Fibroblast of the conjunctiva (primary cell): ENCODE results near the gene DDX10.
"Not testable (repeated sequence)": the region's sequence is repeated elsewhere in the genome, so short reads cannot be mapped to it uniquely, and the experiment has no call there.

Experiments used
- DNase-seq: peaks from one replicate; pipeline ENCODE4 v3.0.0-alpha.2; 2010; ENCODE audit warnings: low read depth

Gene DDX10

DNA sequence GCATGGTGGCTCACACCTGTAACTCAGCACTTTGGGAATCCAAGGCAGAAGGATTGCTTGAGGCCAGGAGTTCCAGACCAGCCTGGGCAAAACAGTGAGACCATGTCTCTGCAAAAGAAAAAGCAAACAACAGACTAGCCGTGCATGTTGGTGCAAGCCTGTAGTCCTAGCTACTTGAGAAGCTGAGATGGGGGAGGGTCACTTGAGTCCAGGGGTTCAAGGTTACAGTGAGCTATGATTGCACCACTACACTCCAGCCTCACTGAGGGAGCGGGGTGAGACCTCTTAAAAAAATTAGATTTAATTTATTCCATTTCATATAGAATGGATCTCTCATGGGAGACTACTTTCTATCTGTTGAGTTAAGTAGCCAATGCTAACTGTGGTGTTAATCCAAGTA, 50.4 kb downstream of the DDX10 start:
- DNase-seq, result no peak

DNA sequence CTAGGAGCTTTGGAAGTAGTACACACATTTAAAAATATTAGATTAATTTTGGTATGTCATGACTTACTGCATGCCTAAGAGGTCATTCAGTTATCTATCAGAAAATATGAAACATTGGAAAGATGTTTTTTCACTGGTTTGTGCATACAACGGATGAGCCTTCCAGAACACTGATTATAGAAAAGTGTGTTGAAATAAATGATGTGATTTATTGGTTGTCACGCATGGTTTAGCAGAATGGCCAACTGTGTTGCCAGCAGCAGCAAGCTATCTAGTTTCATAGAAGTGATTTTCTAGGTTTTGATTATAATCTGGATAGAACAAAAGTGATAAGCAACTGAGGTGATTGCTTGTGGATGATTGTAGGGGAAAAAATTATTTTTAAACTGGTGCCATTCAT, 53.6 kb downstream of the DDX10 start:
- DNase-seq, result no peak

DNA sequence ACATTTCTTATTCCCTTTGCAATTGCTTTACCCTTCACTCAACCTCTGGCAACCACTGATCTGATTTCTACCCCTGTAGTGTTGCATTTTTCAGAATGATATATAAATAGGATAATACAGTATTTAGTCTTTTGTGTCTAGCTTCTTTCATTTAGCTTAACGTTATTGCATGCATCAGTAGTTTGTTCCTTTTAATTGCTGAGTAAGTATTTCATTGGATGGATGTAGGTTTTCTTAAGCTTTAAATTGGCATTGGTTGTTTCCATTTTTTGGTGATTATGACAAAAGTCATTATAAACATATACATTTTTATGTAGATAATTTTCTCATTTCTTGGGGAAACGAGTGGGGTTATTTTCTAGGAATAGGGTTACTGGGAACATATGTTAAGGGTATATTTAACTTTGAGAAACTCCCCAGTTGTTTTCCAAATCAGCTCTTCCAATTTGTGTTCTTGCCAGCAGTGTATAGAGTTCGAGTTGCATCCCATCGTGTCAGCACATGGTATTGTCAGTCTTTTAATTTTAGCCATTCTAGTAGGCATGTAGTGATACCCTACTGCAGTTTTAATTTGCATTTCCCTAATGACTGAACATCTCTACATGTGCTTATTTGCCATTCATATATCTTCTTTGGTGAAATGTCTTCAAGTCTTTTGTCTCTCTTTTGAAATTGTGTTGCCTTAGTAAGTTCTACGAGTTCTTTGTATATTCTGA, 60.3 kb downstream of the DDX10 start:
- no peak for DNase-seq

DNA sequence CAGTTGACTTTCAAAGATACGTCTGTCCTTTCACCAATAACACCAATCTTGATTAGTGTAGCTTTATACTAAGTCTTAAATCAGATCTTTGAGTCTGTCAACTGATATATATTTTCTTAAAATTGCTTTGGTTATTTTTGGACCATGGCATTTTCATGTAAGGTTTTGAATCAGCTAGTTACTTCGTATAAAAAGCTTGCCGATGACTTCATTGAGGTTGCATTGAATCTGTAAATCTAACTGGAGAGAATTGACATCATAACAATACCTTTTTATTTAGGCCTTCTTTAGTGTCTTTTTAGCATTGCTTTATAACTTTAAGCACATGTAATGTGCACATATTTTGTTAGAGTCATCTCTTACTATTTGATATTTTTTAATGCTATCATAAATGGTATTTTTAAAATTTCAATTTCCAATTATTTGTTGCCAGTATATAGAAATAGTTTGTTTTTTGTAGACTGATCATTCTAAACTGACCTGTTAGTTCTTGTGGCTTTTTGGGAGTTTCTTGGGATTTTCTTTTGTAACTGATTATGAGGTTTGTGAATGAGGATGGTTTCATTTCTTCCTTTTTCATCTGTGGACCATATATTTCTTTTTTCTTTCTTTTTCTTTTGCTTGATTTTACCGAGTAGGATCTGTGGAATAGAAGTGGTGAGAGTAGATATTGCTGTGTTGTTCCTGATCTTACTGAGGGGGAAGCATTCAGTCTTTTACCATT, 61.4 kb downstream of the DDX10 start:
- no peak for DNase-seq

DNA sequence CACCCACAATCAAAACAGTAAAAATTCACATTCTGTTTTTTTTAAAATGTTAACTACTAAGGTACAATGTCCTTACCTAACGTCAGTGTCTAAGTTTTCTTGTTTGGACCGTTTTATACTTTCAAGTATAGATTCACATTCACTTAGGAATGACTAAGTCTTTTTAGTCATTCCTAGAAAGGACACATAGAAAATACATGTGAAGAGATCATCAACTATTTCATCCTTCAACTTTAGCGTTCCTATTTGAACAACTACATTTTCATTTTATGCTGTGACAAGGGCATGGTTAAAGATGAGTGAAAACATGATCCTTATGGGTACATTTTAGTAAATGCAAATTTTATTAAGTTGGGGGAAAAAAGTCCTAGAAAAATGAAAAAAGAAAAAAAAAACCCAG, 62.8 kb downstream of the DDX10 start:
- no peak for DNase-seq

DNA sequence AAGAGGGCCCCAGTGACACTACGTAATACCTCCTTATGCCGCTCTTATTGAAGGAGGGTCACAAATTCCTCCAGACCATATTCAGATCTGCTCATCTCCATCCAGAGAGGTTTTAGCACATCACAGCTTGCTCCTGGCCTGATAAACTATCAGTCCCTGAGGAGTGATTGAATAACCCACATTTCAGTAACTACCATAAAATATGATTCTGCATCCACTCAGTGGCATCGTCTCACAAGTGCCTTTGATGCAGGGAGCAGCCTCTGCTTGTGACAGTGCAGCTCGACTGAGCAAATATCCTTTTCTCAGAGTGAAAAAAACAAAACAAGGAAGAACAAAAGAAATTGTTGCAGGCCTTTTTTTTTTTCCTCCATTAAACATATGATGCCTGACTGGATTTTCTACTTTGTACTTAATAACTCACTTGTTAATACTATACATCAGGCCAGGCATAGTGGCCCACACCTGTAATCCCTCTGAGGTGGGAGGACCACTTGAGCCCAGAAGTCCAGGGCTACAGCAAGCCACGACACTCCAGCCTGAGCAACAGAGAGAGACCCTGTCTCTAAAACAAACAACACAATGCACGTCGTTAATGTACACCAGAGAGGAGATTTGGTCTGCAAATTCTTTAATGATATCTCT, 64.5 kb downstream of the DDX10 start:
- no peak for DNase-seq

DNA sequence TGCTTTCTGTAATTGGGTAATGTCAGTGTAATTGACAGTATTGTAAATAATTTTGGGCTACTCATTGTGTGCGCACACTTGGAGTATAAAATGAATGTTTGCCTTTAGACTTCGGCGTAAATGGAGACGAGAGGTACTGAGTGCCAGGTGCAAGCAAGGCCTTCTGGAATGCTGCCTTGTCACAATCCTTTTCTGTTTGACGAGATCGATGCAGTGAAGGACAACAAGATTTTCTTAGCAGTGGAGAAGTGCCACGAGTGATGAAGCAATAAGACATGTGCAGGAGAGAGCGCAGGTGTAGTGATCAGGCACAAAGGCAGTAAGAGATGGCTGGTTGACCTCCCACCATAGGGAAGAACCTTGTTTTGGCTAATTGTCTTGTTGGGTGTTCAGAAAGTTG, 67.5 kb downstream of the DDX10 start:
- DNase-seq, result no peak

DNA sequence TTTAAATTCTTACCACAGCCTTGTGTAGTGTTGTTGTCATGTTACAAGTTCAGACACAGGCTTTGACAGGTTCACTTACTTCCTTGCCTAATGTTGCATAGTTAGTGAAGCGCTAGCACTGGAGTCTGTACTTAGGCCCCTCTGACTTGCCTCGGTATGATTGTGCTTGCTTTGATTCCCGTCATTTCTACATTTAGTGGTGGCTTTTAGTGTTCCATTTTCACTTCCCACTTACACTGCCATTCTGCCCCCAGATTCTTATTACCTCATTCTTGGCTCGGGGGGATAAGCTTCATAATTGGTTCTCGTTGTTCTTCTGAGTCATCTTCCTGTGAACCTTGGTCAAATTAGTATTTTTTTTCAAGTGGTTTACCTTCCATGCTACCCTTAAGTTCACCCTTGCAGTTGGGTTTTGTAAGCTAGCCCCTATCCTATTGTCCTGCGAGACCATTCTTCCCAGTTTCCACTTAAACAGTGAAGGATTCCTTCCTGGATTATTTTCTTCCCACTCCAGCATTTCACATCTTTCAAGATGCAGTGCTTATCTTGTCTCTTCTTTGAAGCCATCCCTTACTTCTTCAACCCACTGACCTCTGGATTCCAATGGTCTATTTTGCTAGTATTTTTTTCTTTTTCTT, 68.7 kb downstream of the DDX10 start:
- DNase-seq, result peak; percentile 37

DNA sequence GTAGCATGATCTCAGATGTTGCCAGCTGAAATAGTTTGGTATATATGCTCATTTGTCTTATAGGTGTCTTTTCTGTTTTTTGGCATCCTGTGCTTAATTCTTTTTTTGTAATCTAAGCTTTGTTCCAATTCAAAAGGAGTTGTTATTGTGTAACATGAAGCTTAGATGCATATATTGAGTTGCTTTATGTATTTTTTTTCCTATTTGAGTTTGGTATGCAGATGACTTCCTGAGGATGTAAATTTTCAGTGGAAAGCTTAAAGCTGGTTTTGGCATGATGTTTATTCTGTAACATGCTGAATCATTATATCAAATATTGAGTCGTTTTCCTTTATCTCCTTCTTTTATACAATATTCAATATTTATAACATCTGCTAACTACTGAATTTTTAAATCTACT, 69.4 kb downstream of the DDX10 start:
- no peak for DNase-seq

DNA sequence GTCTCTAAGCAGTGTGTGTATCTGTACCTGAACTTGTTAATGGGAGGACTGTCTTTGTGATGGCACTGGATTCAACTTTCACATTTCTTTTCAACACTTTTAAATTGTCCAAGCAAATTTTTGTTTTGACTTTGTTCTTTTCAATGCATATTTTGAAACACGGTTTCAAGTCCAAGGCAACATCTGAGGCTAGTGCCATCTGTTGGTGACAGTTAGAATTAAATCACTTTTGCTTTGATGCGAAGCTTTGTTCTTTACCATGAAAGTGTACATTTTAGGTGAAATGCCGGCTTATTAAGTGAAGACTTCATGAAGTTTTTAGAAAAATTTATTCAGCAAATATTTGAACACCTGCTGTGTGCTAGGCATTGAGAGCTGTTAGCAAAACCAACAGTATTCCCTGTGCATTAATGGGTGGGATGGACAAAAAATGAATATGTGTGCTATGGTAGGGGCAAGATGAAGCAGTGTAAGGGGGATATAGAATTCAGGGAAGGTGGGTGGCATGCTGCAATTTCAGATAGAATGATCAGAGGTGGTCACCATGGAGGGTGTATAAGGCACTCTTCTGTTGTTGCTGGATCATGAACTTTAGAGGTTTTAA, 70.2 kb downstream of the DDX10 start:
- DNase-seq, result no peak

DNA sequence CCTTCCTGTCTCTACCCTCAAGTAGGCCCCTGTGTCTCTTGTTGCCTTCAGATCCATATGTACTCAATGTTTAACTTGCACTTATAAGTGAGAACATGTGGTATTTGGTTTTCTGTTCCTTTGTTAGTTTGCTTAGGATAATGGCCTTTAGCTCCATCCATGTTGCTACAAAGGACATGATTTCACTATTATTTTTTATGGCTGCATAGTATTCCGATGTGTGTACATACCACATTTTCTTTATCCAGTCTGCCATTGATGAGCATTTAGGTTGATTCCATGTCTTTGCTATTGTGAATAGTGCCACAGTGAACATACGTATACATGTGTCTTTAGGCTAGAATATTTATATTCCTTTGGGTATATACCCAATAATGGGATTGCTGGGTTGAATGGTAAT, 75.3 kb downstream of the DDX10 start:
- not testable (repeated sequence) for DNase-seq

DNA sequence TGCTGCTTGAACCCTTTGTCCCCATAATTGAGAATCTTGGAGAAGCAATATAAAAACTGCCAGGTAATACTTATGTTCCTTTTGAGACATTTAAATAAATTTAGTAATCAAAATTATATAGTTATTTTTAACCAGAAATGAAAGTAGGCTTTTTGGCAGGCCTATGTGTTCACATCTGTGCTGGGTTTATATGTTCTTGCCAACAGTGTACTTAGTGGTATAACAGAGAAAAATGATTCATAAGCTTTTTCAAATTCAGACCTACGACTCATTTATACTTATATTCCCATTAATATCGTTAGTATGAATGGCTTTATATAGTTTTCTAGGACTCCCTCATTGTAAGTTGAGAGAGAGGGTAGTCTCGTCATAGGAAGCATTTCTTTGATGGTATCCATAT, 79.0 kb downstream of the DDX10 start:
- DNase-seq, result no peak

DNA sequence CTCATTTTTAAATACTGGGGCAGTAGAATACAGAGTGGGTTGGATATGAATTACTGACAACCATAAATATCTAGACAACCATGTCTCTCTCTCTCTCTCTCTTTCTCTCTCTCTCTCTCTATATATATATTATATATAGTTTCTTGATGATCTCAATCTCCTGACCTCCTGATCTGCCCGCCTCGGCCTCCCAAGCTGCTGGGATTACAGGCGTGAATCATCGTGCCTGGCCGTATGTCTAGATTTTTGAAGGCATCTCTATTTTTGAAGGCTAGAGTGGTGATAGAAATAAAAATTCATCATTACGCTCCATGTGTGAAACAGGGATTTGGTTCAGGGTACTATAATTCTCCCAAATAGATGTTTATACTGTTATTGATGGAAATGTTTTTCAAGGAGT, 84.1 kb downstream of the DDX10 start:
- DNase-seq, result no peak

DNA sequence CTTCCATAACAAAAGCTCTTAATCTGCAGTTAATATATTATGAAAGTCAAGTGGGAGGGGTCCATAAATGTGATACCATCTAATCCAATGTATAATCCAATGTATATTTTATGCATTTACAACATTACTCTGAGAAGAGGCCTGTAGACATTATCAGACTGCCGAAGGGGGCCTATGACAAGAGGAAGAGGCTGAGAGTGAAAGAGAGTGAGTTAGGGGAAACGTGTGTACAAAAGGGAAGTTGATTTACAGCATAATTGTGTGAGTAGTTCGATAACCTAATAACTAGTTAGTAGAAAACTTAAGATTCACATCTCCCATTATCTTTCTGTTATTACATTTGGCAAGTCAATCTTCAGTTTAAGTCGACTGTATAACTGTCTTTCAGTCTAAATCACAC, 86.6 kb downstream of the DDX10 start:
- no peak for DNase-seq

DNA sequence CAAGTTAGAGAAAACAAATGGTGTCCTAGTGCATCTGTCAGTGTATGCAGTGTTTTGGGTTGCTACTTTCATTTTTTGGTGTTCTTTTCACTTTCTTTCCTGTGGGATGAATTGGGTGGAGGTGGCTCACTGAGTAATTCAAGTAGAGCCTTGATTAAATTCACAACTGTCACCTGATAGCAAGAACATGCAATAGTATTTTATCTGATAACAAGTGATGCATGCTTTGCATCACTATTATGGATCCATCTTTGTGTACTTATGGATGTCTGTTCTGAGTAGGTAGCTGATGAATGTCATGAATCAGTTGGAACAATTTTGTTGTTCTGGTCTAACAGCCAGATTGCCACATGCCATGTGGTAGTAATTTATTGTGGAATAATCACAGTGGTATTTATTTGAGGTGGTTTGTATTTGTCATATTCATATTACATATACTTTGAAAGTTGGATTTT, 87.5 kb downstream of the DDX10 start:
- DNase-seq, result no peak

DNA sequence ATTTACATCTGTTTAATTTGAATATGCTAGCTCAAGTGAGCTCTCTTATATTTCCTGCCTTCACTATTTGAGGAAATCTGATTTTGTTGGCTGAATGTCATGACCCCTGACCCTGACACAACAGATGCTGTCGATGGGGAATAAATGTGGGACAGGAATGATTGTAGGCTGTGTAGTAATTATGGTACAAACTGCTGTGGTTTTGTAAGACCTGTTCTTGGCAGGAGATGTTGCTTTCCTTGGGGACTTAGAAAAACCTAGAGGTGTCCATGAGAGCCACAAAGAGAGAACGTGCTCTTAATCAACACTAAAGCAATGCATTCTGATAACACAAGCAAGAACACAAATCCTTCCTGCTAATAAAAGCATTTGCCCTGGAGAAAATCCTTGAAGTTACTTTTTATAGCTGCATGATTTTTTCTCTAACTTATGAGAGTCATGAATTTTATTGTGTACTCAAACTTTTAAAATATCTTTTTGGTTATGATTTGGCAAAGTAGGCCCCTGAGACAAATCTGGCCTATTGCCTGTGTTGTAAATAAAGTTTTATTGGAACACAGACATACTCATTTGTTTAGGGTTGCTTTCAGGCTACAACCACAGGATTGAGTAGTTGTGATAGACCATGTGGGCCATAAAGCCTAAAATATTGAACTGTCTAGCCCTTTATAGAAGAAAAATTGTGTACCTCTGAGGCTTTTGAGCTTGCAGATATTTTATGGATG, 90.2 kb downstream of the DDX10 start:
- peak; percentile 60 for DNase-seq

DNA sequence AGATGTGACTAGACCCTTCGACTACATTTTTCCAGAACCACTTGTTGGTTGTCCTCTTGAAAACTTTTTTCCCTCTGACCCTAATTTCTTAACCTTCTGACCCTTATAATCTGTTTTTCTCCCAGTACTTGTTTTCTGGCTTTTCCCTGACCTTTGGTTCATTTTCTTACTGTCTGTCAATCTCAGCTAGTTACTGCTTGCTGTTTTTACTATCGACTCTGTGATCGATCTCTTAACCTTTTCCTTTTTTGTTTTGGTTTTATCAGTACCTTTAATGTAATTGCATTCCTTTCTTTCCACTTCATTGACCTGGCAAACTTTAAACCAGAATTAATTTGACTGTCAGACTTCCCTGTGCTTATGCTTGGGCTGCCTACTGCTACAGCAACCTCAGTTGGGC, 92.8 kb downstream of the DDX10 start:
- DNase-seq, result no peak

DNA sequence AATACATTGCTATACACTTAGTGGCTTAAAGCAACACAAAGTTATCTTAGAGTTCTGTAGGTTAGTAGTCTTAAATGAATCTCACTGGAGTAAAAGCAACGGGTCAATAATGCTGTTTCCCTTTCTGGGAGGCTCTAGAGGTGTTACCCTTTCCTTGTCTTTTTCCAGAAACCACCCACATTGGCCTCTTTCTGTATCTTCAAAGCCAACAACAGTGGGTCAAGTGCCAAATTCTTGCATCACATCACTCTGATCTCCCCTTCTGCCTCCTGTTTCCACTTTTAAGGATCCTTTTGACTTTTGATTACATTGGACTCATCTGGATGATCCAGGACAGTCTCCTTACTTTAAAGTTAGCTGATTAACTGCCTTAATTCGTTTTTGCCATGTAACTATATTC, 93.6 kb downstream of the DDX10 start:
- no peak for DNase-seq

DNA sequence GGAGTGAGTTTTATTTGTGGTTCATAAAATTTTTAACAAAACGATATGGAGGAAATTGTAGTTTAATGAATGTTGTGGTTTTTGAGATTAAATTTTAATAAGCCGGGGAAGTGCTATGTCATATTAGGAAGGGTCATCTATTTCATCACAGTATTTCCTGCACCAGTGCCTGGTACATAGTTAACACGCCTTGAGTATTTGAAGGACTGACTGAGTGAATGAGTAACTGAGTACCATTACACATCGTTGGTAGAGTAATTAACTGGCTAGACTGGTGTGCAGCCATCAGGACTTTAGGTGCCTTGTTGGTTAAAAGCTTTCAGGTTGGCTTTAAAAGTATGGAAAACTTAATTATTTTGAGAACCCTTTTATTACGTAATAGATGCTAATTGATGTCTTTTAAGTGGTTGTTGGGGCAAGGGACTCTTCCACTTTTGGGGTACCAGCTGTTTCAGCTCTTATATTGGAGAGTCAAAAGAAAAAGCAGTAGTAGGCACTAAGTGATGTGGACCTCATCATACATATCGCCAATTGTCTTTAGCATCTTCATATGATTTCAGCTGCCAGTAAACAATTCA, 101.8 kb downstream of the DDX10 start:
- DNase-seq, result no peak

DNA sequence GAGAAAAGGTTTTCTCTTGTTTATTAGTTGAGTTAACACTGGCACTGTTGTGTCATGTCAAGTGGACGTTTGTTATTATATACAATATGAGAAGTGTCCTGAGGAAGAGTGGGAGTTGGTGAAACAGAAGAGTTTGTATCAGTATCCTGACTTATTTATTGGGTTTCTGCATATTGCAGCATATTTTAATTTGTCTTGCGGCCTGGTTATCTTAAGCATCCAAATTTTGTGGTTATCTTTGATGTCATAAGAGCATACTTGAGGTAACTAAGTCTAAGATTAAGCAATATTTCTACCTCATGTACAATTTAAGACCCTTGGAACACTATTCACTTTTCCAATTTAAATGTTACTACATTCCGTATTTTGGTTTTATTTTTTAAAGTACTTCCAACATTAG, 103.5 kb downstream of the DDX10 start:
- no peak for DNase-seq

DNA sequence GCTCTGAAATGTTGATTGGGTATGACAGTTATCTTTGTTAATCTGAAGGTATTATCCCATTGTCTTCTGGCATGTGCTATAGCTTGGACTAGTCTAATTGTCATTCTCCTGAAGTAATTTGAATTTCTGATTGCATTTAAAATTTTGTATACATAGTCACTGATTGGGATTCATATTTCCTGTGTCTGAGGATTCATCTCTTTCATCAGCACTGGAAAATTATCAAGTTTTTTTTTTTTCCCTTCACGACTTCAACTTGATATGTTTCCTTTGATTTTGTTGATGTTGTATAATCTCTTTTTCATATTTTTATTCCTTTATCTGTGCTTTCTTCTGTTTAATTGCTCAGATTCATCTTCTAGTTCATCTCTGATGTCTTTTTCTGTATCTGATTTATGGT, 104.1 kb downstream of the DDX10 start:
- DNase-seq, result no peak
